ENCODE measurements around the gene EPC1.
A peak's percentile ranks its signal among the peaks of the same experiment; 100 is the strongest.

EPC1 gene

GRCh38 chr10:32388258-32389027 lies 41.5 kb upstream of the EPC1 start:
- TF ChIP-seq FOXM1 (IDR thresholded peaks at IDR 0.05; ENCODE audit: borderline replicate concordance, low read depth) = no peak
- TF ChIP-seq EGR1 (IDR thresholded peaks at IDR 0.05) = no peak
- no peak for TF ChIP-seq TAF1 (IDR thresholded peaks at IDR 0.05; ENCODE audit: low read depth)
- no peak for TF ChIP-seq NFIC (IDR thresholded peaks at IDR 0.05)
- TF ChIP-seq YY1 (IDR thresholded peaks at IDR 0.05; ENCODE audit: low read depth) = no peak
- TF ChIP-seq REST (IDR thresholded peaks at IDR 0.05; ENCODE audit: low read depth) = no peak
- no peak for TF ChIP-seq ZBTB7A (IDR thresholded peaks at IDR 0.05; ENCODE audit: low read depth)
- no peak for TF ChIP-seq RAD21 (IDR thresholded peaks at IDR 0.05; ENCODE audit: low read depth)
- no peak for TF ChIP-seq CEBPB (IDR thresholded peaks at IDR 0.05)
- no peak for TF ChIP-seq CREB1 (IDR thresholded peaks at IDR 0.05; ENCODE audit: low read depth)
- no peak for TF ChIP-seq TEAD4 (IDR thresholded peaks at IDR 0.05)
- no peak for TF ChIP-seq TCF12 (IDR thresholded peaks at IDR 0.05; ENCODE audit: low read depth)

- TF ChIP-seq EP300 (IDR thresholded peaks at IDR 0.05; ENCODE audit: borderline replicate concordance) (no peak), YY1 (IDR thresholded peaks at IDR 0.05; ENCODE audit: low read depth) (no peak), REST (IDR thresholded peaks at IDR 0.05; ENCODE audit: low read depth) (no peak), TEAD4 (IDR thresholded peaks at IDR 0.05) (0 out of 2 replicates have a peak, but pooled peaks have one; percentile 10)
Measured at GRCh38 chr10:32386623-32387260, 39.8 kb upstream of the EPC1 start.

GRCh38 chr10:32384171-32384570 lies 37.2 kb upstream of the EPC1 start:
- TF ChIP-seq TAF1 (IDR thresholded peaks at IDR 0.05; ENCODE audit: low read depth) (no peak), CEBPB (IDR thresholded peaks at IDR 0.05) (no peak), RAD21 (IDR thresholded peaks at IDR 0.05; ENCODE audit: low read depth) (no peak), EP300 (IDR thresholded peaks at IDR 0.05; ENCODE audit: borderline replicate concordance) (no peak), MAX (IDR thresholded peaks at IDR 0.05) (no peak), ZBTB7A (IDR thresholded peaks at IDR 0.05; ENCODE audit: low read depth) (no peak), USF1 (IDR thresholded peaks at IDR 0.05) (no peak), FOXM1 (IDR thresholded peaks at IDR 0.05; ENCODE audit: borderline replicate concordance, low read depth) (no peak), YY1 (IDR thresholded peaks at IDR 0.05; ENCODE audit: low read depth) (no peak), TCF12 (IDR thresholded peaks at IDR 0.05; ENCODE audit: low read depth) (no peak), CREB1 (IDR thresholded peaks at IDR 0.05; ENCODE audit: low read depth) (no peak), REST (IDR thresholded peaks at IDR 0.05; ENCODE audit: low read depth) (no peak), TEAD4 (IDR thresholded peaks at IDR 0.05) (no peak)

- no peak for TF ChIP-seq TAF1 (IDR thresholded peaks at IDR 0.05; ENCODE audit: low read depth)
- TF ChIP-seq MAX (IDR thresholded peaks at IDR 0.05) = no peak
- TF ChIP-seq EP300 (IDR thresholded peaks at IDR 0.05; ENCODE audit: borderline replicate concordance) = no peak
- no peak for TF ChIP-seq EGR1 (IDR thresholded peaks at IDR 0.05)
- TF ChIP-seq YY1 (IDR thresholded peaks at IDR 0.05; ENCODE audit: low read depth) = no peak
- TF ChIP-seq RAD21 (IDR thresholded peaks at IDR 0.05; ENCODE audit: low read depth) = no peak
Measured at GRCh38 chr10:32381165-32381564, 34.2 kb upstream of the EPC1 start.
